Progenitor cell of endocrine pancreas (in vitro differentiated cells): Measurements from ENCODE around the gene MAL. TPM values are rescaled to one million over a fixed set of nuclear protein-coding genes. Genes with fewer than 3 reads are reported as not detected.

Source experiments
- DNase-seq: peaks from one replicate; pipeline ENCODE4 v3.0.0; 2021; ENCODE audit warnings: low spot score; ENCODE audit not compliant: unreplicated experiment
- H3K27ac Mint-ChIP-seq: 2 replicates; pipeline ENCODE4 v1.8.0; 2021; ENCODE audit warnings: mild to moderate bottlenecking, moderate library complexity, mixed read lengths
- H3K27me3 Mint-ChIP-seq: 2 replicates; pipeline ENCODE4 v1.8.0; 2021; ENCODE audit warnings: mixed read lengths
- H3K36me3 Mint-ChIP-seq: 2 replicates; pipeline ENCODE4 v1.8.0; 2022; ENCODE audit warnings: mixed read lengths; ENCODE audit not compliant: insufficient read depth
- H3K4me1 Mint-ChIP-seq: 2 replicates; pipeline ENCODE4 v1.8.0; 2021; ENCODE audit warnings: low read depth, mixed read lengths
- H3K4me3 Mint-ChIP-seq: 2 replicates; pipeline ENCODE4 v1.8.0; 2021; ENCODE audit warnings: low read depth, mild to moderate bottlenecking, moderate library complexity, mixed read lengths
- H3K9me3 Mint-ChIP-seq: 2 replicates; pipeline ENCODE4 v1.8.0; 2021; ENCODE audit warnings: low read depth, mixed read lengths
- CTCF ChIP-seq: fragments of 200-600 bp; sonication (generic); IDR thresholded peaks from one replicate; pipeline ENCODE4 v1.5.0; 2021; ENCODE audit warnings: antibody characterized with exemption, mild to moderate bottlenecking; ENCODE audit not compliant: unreplicated experiment
- total RNA-seq: library from RNA; stranded (reverse); gene quantifications from 2 replicates; pipeline ENCODE4 v1.2.1, GENCODE V29; 2021

The MAL gene
- total RNA-seq, 1 donor from 2014 or later = not detected

GRCh38 chr2:95004287-95004686, 21.2 kb upstream of the MAL start:
- H3K4me3 Mint-ChIP-seq = no peak overlapping the region
- no peaks in the 10 kb centered on the region for H3K9me3 Mint-ChIP-seq
- H3K27ac Mint-ChIP-seq = peak overlapping the region; percentile 90
- no peaks in the 10 kb centered on the region for H3K36me3 Mint-ChIP-seq
- no peak for DNase-seq
- peaks cover 4% of the 10 kb centered on the region for H3K27me3 Mint-ChIP-seq
- H3K4me1 Mint-ChIP-seq = peaks cover 16% of the 10 kb centered on the region
- no peak for TF ChIP-seq CTCF

GRCh38 chr2:95004711-95005110, 20.8 kb upstream of the MAL start:
- H3K27me3 Mint-ChIP-seq = no peaks in the 10 kb centered on the region
- peak overlapping the region; percentile 90 for H3K27ac Mint-ChIP-seq
- H3K36me3 Mint-ChIP-seq = no peaks in the 10 kb centered on the region
- no peak for DNase-seq
- no peak for TF ChIP-seq CTCF
- H3K4me3 Mint-ChIP-seq = no peak overlapping the region
- peaks cover 20% of the 10 kb centered on the region for H3K4me1 Mint-ChIP-seq
- no peaks in the 10 kb centered on the region for H3K9me3 Mint-ChIP-seq

GRCh38 chr2:95005726-95006125, 19.8 kb upstream of the MAL start:
- peaks cover 26% of the 10 kb centered on the region for H3K4me1 Mint-ChIP-seq
- no peak for TF ChIP-seq CTCF
- H3K36me3 Mint-ChIP-seq = no peaks in the 10 kb centered on the region
- no peak overlapping the region for H3K27ac Mint-ChIP-seq
- H3K9me3 Mint-ChIP-seq = no peaks in the 10 kb centered on the region
- H3K4me3 Mint-ChIP-seq = no peak overlapping the region
- H3K27me3 Mint-ChIP-seq = no peaks in the 10 kb centered on the region
- DNase-seq = no peak

- no peak overlapping the region for H3K27ac Mint-ChIP-seq
- no peak for TF ChIP-seq CTCF
- no peaks in the 10 kb centered on the region for H3K27me3 Mint-ChIP-seq
- H3K4me1 Mint-ChIP-seq = peaks cover 26% of the 10 kb centered on the region
- no peaks in the 10 kb centered on the region for H3K9me3 Mint-ChIP-seq
- no peak for DNase-seq
- H3K4me3 Mint-ChIP-seq = no peak overlapping the region
- H3K36me3 Mint-ChIP-seq = no peaks in the 10 kb centered on the region
Measured at GRCh38 chr2:95006588-95006987, 18.9 kb upstream of the MAL start.

GRCh38 chr2:95007031-95007609, 18.4 kb upstream of the MAL start:
- Mint-ChIP-seq H3K36me3 (no peaks in the 10 kb centered on the region), H3K27ac (peak overlapping the region; percentile 68), H3K9me3 (no peaks in the 10 kb centered on the region), H3K4me3 (no peak overlapping the region), H3K27me3 (no peaks in the 10 kb centered on the region), H3K4me1 (peaks cover 26% of the 10 kb centered on the region)
- DNase-seq = no peak
- TF ChIP-seq CTCF = no peak
